ENCODE data around the gene MYL11.

- no peak for TF ChIP-seq ARNT (IDR thresholded peaks at IDR 0.05)
- no peak for TF ChIP-seq NFRKB (IDR thresholded peaks at IDR 0.05)
- no peak for TF ChIP-seq HDGF (IDR thresholded peaks at IDR 0.05; ENCODE audit: borderline replicate concordance)
- no peak for TF ChIP-seq FOXK2 (IDR thresholded peaks at IDR 0.05)
Observed at GRCh38 chr16:30381291-30382041, 6.9 kb downstream of the MYL11 start.

Data from HEK293T (cell line).